NT2/D1 (cell line): ENCODE measurements around the gene SCAI.

ENCODE experiments used
- DNase-seq: peaks from one replicate; pipeline ENCODE4 v3.0.0-alpha.2; 2011; ENCODE audit warnings: low read depth, low spot score
- H3K27me3 ChIP-seq: 2 replicates; pipeline ENCODE4 v1.6.0; 2011; ENCODE audit warnings: mild to moderate bottlenecking; ENCODE audit not compliant: insufficient read length, insufficient read depth
- H3K36me3 ChIP-seq: 2 replicates; pipeline ENCODE4 v1.6.1; 2011; ENCODE audit warnings: mild to moderate bottlenecking, low read length, mixed read lengths; ENCODE audit not compliant: insufficient read depth, insufficient read length
- H3K4me1 ChIP-seq: 2 replicates; pipeline ENCODE4 v1.5.1; 2011; ENCODE audit not compliant: insufficient read depth, insufficient read length
- H3K4me3 ChIP-seq: 2 replicates; pipeline ENCODE4 v1.5.1; 2011; ENCODE audit warnings: low read depth; ENCODE audit not compliant: insufficient read length
- H3K9ac ChIP-seq: 2 replicates; pipeline ENCODE4 v1.6.0; 2011; ENCODE audit warnings: low read depth; ENCODE audit not compliant: insufficient read length
- H3K9me3 ChIP-seq: 2 replicates; pipeline ENCODE4 v1.5.1; 2011; ENCODE audit warnings: mild to moderate bottlenecking, low read length; ENCODE audit not compliant: insufficient read depth
- SUZ12 ChIP-seq: IDR thresholded peaks from 2 replicates; pipeline ENCODE4 v1.6.1; 2011; ENCODE audit not compliant: insufficient read length, insufficient read depth; ENCODE audit errors: extremely low read depth
- YY1 ChIP-seq: IDR thresholded peaks from 2 replicates; pipeline ENCODE4 v1.6.1; 2011; ENCODE audit not compliant: insufficient read length, insufficient read depth
- ZNF274 ChIP-seq: IDR thresholded peaks from 2 replicates; pipeline ENCODE4 v1.6.1; 2011; ENCODE audit warnings: mild to moderate bottlenecking, low read depth, low read length

SCAI gene

GRCh38 chr9:125079931-125080330 is 63.4 kb downstream of the SCAI start:
- no peak for DNase-seq
- H3K9ac ChIP-seq = no peak overlapping the region
- no peak overlapping the region for H3K4me3 ChIP-seq
- H3K27me3 ChIP-seq = no peaks in the 10 kb centered on the region
- H3K4me1 ChIP-seq = no peaks in the 10 kb centered on the region
- H3K36me3 ChIP-seq = no peaks in the 10 kb centered on the region
- peaks cover 37% of the 10 kb centered on the region; the same call in 1 of the 2 replicates for H3K9me3 ChIP-seq
- TF ChIP-seq ZNF274 = no peak
- no peak for TF ChIP-seq SUZ12
- no peak for TF ChIP-seq YY1

- Histone ChIP-seq H3K36me3 (no peaks in the 10 kb centered on the region), H3K4me1 (no peaks in the 10 kb centered on the region), H3K9ac (no peak overlapping the region), H3K9me3 (peaks cover 8% of the 10 kb centered on the region; the same call in 1 of the 2 replicates), H3K27me3 (no peaks in the 10 kb centered on the region), H3K4me3 (no peak overlapping the region)
- no peak for DNase-seq
- TF ChIP-seq YY1 = no peak
- no peak for TF ChIP-seq ZNF274
- TF ChIP-seq SUZ12 = no peak
Observed at GRCh38 chr9:125075997-125076396, 67.3 kb downstream of the SCAI start.

GRCh38 chr9:125074976-125075375 is 68.4 kb downstream of the SCAI start:
- H3K27me3 ChIP-seq = no peaks in the 10 kb centered on the region
- H3K4me3 ChIP-seq = no peak overlapping the region
- no peak for TF ChIP-seq SUZ12
- TF ChIP-seq ZNF274 = no peak
- TF ChIP-seq YY1 = no peak
- H3K4me1 ChIP-seq = no peaks in the 10 kb centered on the region
- no peaks in the 10 kb centered on the region for H3K9me3 ChIP-seq
- no peaks in the 10 kb centered on the region for H3K36me3 ChIP-seq
- H3K9ac ChIP-seq = no peak overlapping the region
- no peak for DNase-seq

- H3K9ac ChIP-seq = no peak overlapping the region
- peaks cover 7% of the 10 kb centered on the region; the same call in 1 of the 2 replicates for H3K9me3 ChIP-seq
- H3K27me3 ChIP-seq = no peaks in the 10 kb centered on the region
- no peak for DNase-seq
- TF ChIP-seq YY1 = no peak
- no peak for TF ChIP-seq SUZ12
- no peak for TF ChIP-seq ZNF274
- no peak overlapping the region for H3K4me3 ChIP-seq
- H3K36me3 ChIP-seq = no peaks in the 10 kb centered on the region
- H3K4me1 ChIP-seq = no peaks in the 10 kb centered on the region
Observed at GRCh38 chr9:125066839-125067619, 76.3 kb downstream of the SCAI start.

- TF ChIP-seq ZNF274 (no peak), SUZ12 (no peak), YY1 (no peak)
- Histone ChIP-seq H3K9me3 (peaks cover 7% of the 10 kb centered on the region; the same call in 1 of the 2 replicates), H3K4me1 (no peaks in the 10 kb centered on the region), H3K9ac (no peak overlapping the region), H3K36me3 (peaks cover 3% of the 10 kb centered on the region), H3K27me3 (no peaks in the 10 kb centered on the region), H3K4me3 (no peak overlapping the region)
- DNase-seq = no peak
Observed at GRCh38 chr9:125061391-125061790, 81.9 kb downstream of the SCAI start.

- H3K4me3 ChIP-seq = no peak overlapping the region
- H3K9ac ChIP-seq = no peak overlapping the region
- H3K9me3 ChIP-seq = peaks cover 5% of the 10 kb centered on the region; the same call in 1 of the 2 replicates
- no peak for DNase-seq
- no peak for TF ChIP-seq SUZ12
- TF ChIP-seq YY1 = no peak
- no peak for TF ChIP-seq ZNF274
- H3K36me3 ChIP-seq = no peaks in the 10 kb centered on the region
- no peaks in the 10 kb centered on the region for H3K4me1 ChIP-seq
- H3K27me3 ChIP-seq = no peaks in the 10 kb centered on the region
Observed at GRCh38 chr9:125049212-125050049, 93.9 kb downstream of the SCAI start.

GRCh38 chr9:125043631-125044030 is 99.7 kb downstream of the SCAI start:
- Histone ChIP-seq H3K9ac (no peak overlapping the region), H3K27me3 (no peaks in the 10 kb centered on the region), H3K4me1 (no peaks in the 10 kb centered on the region), H3K36me3 (peaks cover 6% of the 10 kb centered on the region), H3K4me3 (no peak overlapping the region), H3K9me3 (peaks cover 5% of the 10 kb centered on the region; the same call in 1 of the 2 replicates)
- TF ChIP-seq ZNF274 (no peak), YY1 (no peak), SUZ12 (no peak)
- no peak for DNase-seq
